Natural killer cell (primary cell): ENCODE data around the gene CMC2. TPM values are rescaled to one million over a fixed set of nuclear protein-coding genes. Genes with fewer than 3 reads are reported as not detected.

Experiments
- ATAC-seq, 3 donors: fragments of 150-1000 bp in 2 of 3; fragments of 200-7000 bp in 1 of 3; cut with Tn5 transposase; 1 replicate in 1 of 3; 2 replicates in 2 of 3; pipeline ENCODE4 v1.10.0; 2021; ENCODE audit warnings: mild to moderate bottlenecking in 2 of 3, moderate library complexity in 2 of 3
- DNase-seq, 2 donors: peaks; one replicate each; pipeline versions ENCODE4 v3.0.0 to v3.0.0-alpha.2; 2013 to 2021; ENCODE audit warnings: mixed read lengths in 1 of 2
- H3K27ac ChIP-seq: one replicate; pipeline ENCODE4 v1.5.1; 2013; ENCODE audit warnings: mild to moderate bottlenecking, low read length
- H3K27me3 ChIP-seq: one replicate; pipeline ENCODE4 v1.6.1; 2013; ENCODE audit warnings: low read length; ENCODE audit not compliant: control insufficient read depth, insufficient read depth
- H3K36me3 ChIP-seq: one replicate; pipeline ENCODE4 v1.6.1; 2013; ENCODE audit warnings: low read length; ENCODE audit not compliant: control insufficient read depth, insufficient read depth
- H3K4me1 ChIP-seq: one replicate; pipeline ENCODE4 v1.6.1; 2013; ENCODE audit warnings: low read length; ENCODE audit not compliant: control insufficient read depth, insufficient read depth
- H3K4me3 ChIP-seq: one replicate; pipeline ENCODE4 v1.5.1; 2013; ENCODE audit warnings: low read length
- H3K9me3 ChIP-seq: one replicate; pipeline ENCODE4 v1.6.1; 2013; ENCODE audit warnings: low read length; ENCODE audit not compliant: control insufficient read depth, insufficient read depth
- H3K27ac Mint-ChIP-seq, 2 donors: one replicate each; pipeline ENCODE4 v1.8.0; 2022; ENCODE audit warnings: mild to moderate bottlenecking in 2 of 2, mixed read lengths in 2 of 2, moderate library complexity in 1 of 2
- H3K27me3 Mint-ChIP-seq, 2 donors: one replicate each; pipeline ENCODE4 v1.8.0; 2022; ENCODE audit warnings: low read depth in 2 of 2, mixed read lengths in 2 of 2
- H3K36me3 Mint-ChIP-seq: one replicate; pipeline ENCODE4 v1.8.0; 2022; ENCODE audit warnings: mixed read lengths
- H3K4me1 Mint-ChIP-seq, 2 donors: one replicate each; pipeline ENCODE4 v1.8.0; 2022; ENCODE audit warnings: mixed read lengths in 2 of 2
- H3K4me3 Mint-ChIP-seq: one replicate; pipeline ENCODE4 v1.8.0; 2022; ENCODE audit warnings: mild to moderate bottlenecking, moderate library complexity, mixed read lengths
- H3K9me3 Mint-ChIP-seq, 2 donors: one replicate each; pipeline ENCODE4 v1.8.0; 2022; ENCODE audit warnings: mixed read lengths in 2 of 2
- CTCF ChIP-seq: fragments of 200-600 bp; IDR thresholded peaks from one replicate; pipeline ENCODE4 v1.8.0; 2022; ENCODE audit warnings: antibody characterized with exemption
- WGBS: methylation state at CpG from one replicate; pipeline ENCODE4 v1.1.7; 2013; ENCODE audit warnings: missing lambda C conversion rate; ENCODE audit not compliant: insufficient coverage; 5-methylcytosine and 5-hydroxymethylcytosine counted together
- intact Hi-C: fragments of 100-400 bp; cut with micrococcal nuclease; formaldehyde crosslinking; loops from one replicate; pipeline ENCODE4 v1.14.2; 2022
- total RNA-seq, 4 donors: library from RNA; stranded (reverse); fragments of 120-200 nt in 1 of 4; gene quantifications; one replicate each; pipeline versions ENCODE4 v1.2.3 to v1.2.4, GENCODE V29; 2013 to 2022

The CMC2 gene
- total RNA-seq, 3 donors from 2014 or later (not counting 1 experiment from before 2014, with no cell fraction given) = 52.3 to 63.5 (median 63.2) TPM

GRCh38 chr16:80958284-80958683, 48.4 kb downstream of the CMC2 start:
- H3K27me3 Mint-ChIP-seq = no peaks in the 10 kb centered on the region
- peaks cover 9 to 32% of the 10 kb centered on the region in 2 donors for H3K9me3 Mint-ChIP-seq
- Histone ChIP-seq H3K4me3 (no peak overlapping the region), H3K9me3 (peaks cover 2% of the 10 kb centered on the region), H3K4me1 (no peaks in the 10 kb centered on the region), H3K36me3 (no peaks in the 10 kb centered on the region), H3K27me3 (no peaks in the 10 kb centered on the region), H3K27ac (no peak overlapping the region)
- H3K4me1 Mint-ChIP-seq = no peaks in the 10 kb centered on the region
- intact Hi-C loops = no loop called here
- TF ChIP-seq CTCF = no peak
- ATAC-seq (no peak), DNase-seq (no peak)
- no peak overlapping the region for H3K27ac Mint-ChIP-seq
- no peak overlapping the region for H3K4me3 Mint-ChIP-seq
- H3K36me3 Mint-ChIP-seq = peaks cover 55% of the 10 kb centered on the region

GRCh38 chr16:80954985-80955384, 51.7 kb downstream of the CMC2 start:
- Histone ChIP-seq H3K36me3 (no peaks in the 10 kb centered on the region), H3K27me3 (no peaks in the 10 kb centered on the region), H3K4me1 (no peaks in the 10 kb centered on the region), H3K27ac (no peak overlapping the region), H3K4me3 (no peak overlapping the region), H3K9me3 (peaks cover 2% of the 10 kb centered on the region)
- no peak overlapping the region for H3K4me3 Mint-ChIP-seq
- H3K4me1 Mint-ChIP-seq = no peaks in the 10 kb centered on the region
- peaks cover 9 to 24% of the 10 kb centered on the region in 2 donors for H3K9me3 Mint-ChIP-seq
- H3K36me3 Mint-ChIP-seq = peaks cover 41% of the 10 kb centered on the region
- H3K27ac Mint-ChIP-seq = no peak overlapping the region
- H3K27me3 Mint-ChIP-seq = no peaks in the 10 kb centered on the region
- TF ChIP-seq CTCF = no peak
- ATAC-seq (no peak), DNase-seq (no peak)
- intact Hi-C loops = no loop called here
- 76% methylated on average over 5 of the region's 5 CpGs for WGBS

GRCh38 chr16:80948886-80949493, 57.7 kb downstream of the CMC2 start:
- peak in 1 of 3 donors; percentile 58 for ATAC-seq
- Mint-ChIP-seq H3K9me3 (peaks cover 0 to 2% of the 10 kb centered on the region in 2 donors), H3K4me1 (no peaks in the 10 kb centered on the region)

More at GRCh38 chr16:80948886-80949493, 57.7 kb downstream of the CMC2 start:
- peaks cover 12 to 15% of the 10 kb centered on the region in 2 donors for H3K27me3 Mint-ChIP-seq
- Histone ChIP-seq H3K4me3 (no peak overlapping the region), H3K27me3 (no peaks in the 10 kb centered on the region), H3K27ac (no peak overlapping the region), H3K4me1 (no peaks in the 10 kb centered on the region), H3K9me3 (no peaks in the 10 kb centered on the region), H3K36me3 (no peaks in the 10 kb centered on the region)
- no peak overlapping the region for H3K4me3 Mint-ChIP-seq
- no peak overlapping the region for H3K27ac Mint-ChIP-seq
- intact Hi-C loops = no loop called here
- peak in 1 of 2 donors; percentile 41 for DNase-seq
- peak; percentile 45 for TF ChIP-seq CTCF
- no peaks in the 10 kb centered on the region for H3K36me3 Mint-ChIP-seq
- 45% methylated on average over 7 of the region's 7 CpGs for WGBS
